ENCODE measurements around the gene KRTAP4-1. TPM values are rescaled to one million over a fixed set of nuclear protein-coding genes. Genes with fewer than 3 reads are reported as not detected.
"Not testable (repeated sequence)": the region's sequence is repeated elsewhere in the genome, so short reads cannot be mapped to it uniquely, and the experiment has no call there.

The KRTAP4-1 gene
- total and polyA plus RNA-seq, 2 of the 13 experiments (the other 11 are each of a cell fraction or from before 2014, with no cell fraction given) = not detected

- no peak for TF ChIP-seq ZNF446 (CRISPR knock-in tag; IDR thresholded peaks at IDR 0.05)
These were observed 35.1 kb downstream of the KRTAP4-1 start, which contains the start of gene KRTAP4-5 (continued) for GRCh38 chr17:41149652-41149985.

- H4K20me1 ChIP-seq (ENCODE audit: insufficient read depth, low read length); POLR2A ChIA-PET; H3K27ac ChIP-seq (ENCODE audit: extremely low read length, insufficient read depth, low read length); H3K9me3 ChIP-seq (ENCODE audit: low read length); DNase-seq (ENCODE audit: low spot score); H3K79me2 ChIP-seq (ENCODE audit: insufficient read depth, low read length); H3K27me3 ChIP-seq (ENCODE audit: control insufficient read depth in 1 of 2, insufficient read depth in 2 of 2, low read length in 2 of 2); H3K36me3 ChIP-seq (replicated peaks in 1 of 2; ENCODE audit: control insufficient read depth in 1 of 2, insufficient read depth in 2 of 2, low read length in 2 of 2); ATAC-seq; BruUV-seq (replicated peaks); H3K4me3 ChIP-seq (replicated peaks in 1 of 3; ENCODE audit: insufficient read depth in 1 of 3, low read depth in 2 of 3, low read length in 3 of 3); H3K4me1 ChIP-seq (ENCODE audit: insufficient read depth, low read length); H3K4me2 ChIP-seq (ENCODE audit: low read depth, low read length); intact Hi-C loops (cut with micrococcal nuclease; ENCODE audit: unreplicated experiment); H2AFZ ChIP-seq (ENCODE audit: low read length); FAIRE-seq; CTCF ChIA-PET (ENCODE audit: low intra/inter-chr PET ratio, low total read pairs); in situ Hi-C loops (cut with HindIII; ENCODE audit: extremely low pct_ligation_motif_present, low pct_unique_long_range_greater_than_20kb); H3K9ac ChIP-seq (ENCODE audit: insufficient read depth, low read depth, low read length): not testable (repeated sequence)
- WGBS (ENCODE audit: low lambda C conversion rate) = 33% methylated on average over 8 of the region's 10 CpGs
These were observed 35.6 kb downstream of the KRTAP4-1 start for GRCh38 chr17:41148971-41149651.

GRCh38 chr17:41147531-41148204, 37.0 kb downstream of the KRTAP4-1 start:
- Histone ChIP-seq H3K27me3 (ENCODE audit: control insufficient read depth in 1 of 2, insufficient read depth in 2 of 2, low read length in 2 of 2) (no peaks in the 10 kb centered on the region), H3K4me2 (ENCODE audit: low read depth, low read length) (no peak overlapping the region), H3K27ac (ENCODE audit: extremely low read length, insufficient read depth, low read length) (no peak overlapping the region), H4K20me1 (ENCODE audit: insufficient read depth, low read length) (no peaks in the 10 kb centered on the region), H3K4me3 (replicated peaks in 1 of 3; ENCODE audit: insufficient read depth in 1 of 3, low read depth in 2 of 3, low read length in 3 of 3) (no peak overlapping the region), H3K9me3 (ENCODE audit: low read length) (peaks cover 17% of the 10 kb centered on the region), H3K4me1 (ENCODE audit: insufficient read depth, low read length) (no peaks in the 10 kb centered on the region), H3K36me3 (replicated peaks in 1 of 2; ENCODE audit: control insufficient read depth in 1 of 2, insufficient read depth in 2 of 2, low read length in 2 of 2) (no peaks in the 10 kb centered on the region), H3K79me2 (ENCODE audit: insufficient read depth, low read length) (no peaks in the 10 kb centered on the region), H3K9ac (ENCODE audit: insufficient read depth, low read depth, low read length) (no peak overlapping the region), H2AFZ (ENCODE audit: low read length) (no peak overlapping the region)
- peak; percentile 85 for TF ChIP-seq HNRNPK (IDR thresholded peaks at IDR 0.05; ENCODE audit: low read depth, low read length, poor library complexity, severe bottlenecking)
- TF ChIP-seq PLSCR1 (CRISPR knock-in tag; IDR thresholded peaks at IDR 0.05; ENCODE audit: borderline replicate concordance) = no peak
- ATAC-seq (no peak), FAIRE-seq (no peak), DNase-seq (ENCODE audit: low spot score) (no peak)
- in situ Hi-C loops (cut with HindIII; ENCODE audit: extremely low pct_ligation_motif_present, low pct_unique_long_range_greater_than_20kb) = no loop called here
- BruUV-seq (replicated peaks) = no TSS peak
- WGBS (ENCODE audit: low lambda C conversion rate) = 51% methylated on average over 2 of the region's 2 CpGs
- ChIA-PET POLR2A (no interaction called here), CTCF (ENCODE audit: low intra/inter-chr PET ratio, low total read pairs) (no interaction called here)
- intact Hi-C loops (cut with micrococcal nuclease; ENCODE audit: unreplicated experiment) = no loop called here

Data from HepG2 (cell line).